Psoas muscle (tissue), 8 donors: ENCODE results near the gene ACSBG1. TPM values are rescaled to one million over a fixed set of nuclear protein-coding genes. Genes with fewer than 3 reads are reported as not detected.

Experiments
- ATAC-seq, 4 donors: fragments of 200-7000 bp; cut with Tn5 transposase; one replicate each; pipeline ENCODE4 v1.9.1; 2020; ENCODE audit warnings: moderate library complexity in 3 of 4, mild to moderate bottlenecking in 2 of 4
- DNase-seq, 2 donors: peaks; one replicate each; pipeline ENCODE4 v3.0.0-alpha.2; 2020
- H3K27ac ChIP-seq: fragments of 200-600 bp; one replicate; pipeline ENCODE4 v1.8.0; 2022
- H3K27me3 ChIP-seq, 3 donors: fragments of 200-600 bp in 1 of 3; one replicate each; pipeline versions ENCODE4 v1.6.1 to v1.8.0; 2013 to 2022; ENCODE audit warnings: low read length in 2 of 3, mild to moderate bottlenecking in 2 of 3, moderate library complexity in 1 of 3; ENCODE audit not compliant: insufficient read depth in 3 of 3
- H3K36me3 ChIP-seq, 2 donors: fragments of 200-600 bp in 1 of 2; one replicate each; pipeline versions ENCODE4 v1.6.1 to v1.8.0; 2013 to 2022; ENCODE audit warnings: low read depth in 1 of 2, mild to moderate bottlenecking in 1 of 2, moderate library complexity in 1 of 2; ENCODE audit not compliant: insufficient read depth in 1 of 2
- H3K4me1 ChIP-seq: fragments of 200-600 bp; one replicate; pipeline ENCODE4 v1.8.0; 2022
- H3K4me3 ChIP-seq: fragments of 200-600 bp; one replicate; pipeline ENCODE4 v1.8.0; 2022; ENCODE audit warnings: mild to moderate bottlenecking
- H3K9me3 ChIP-seq: fragments of 200-600 bp; one replicate; pipeline ENCODE4 v1.8.0; 2022
- CTCF ChIP-seq: fragments of 200-600 bp; IDR thresholded peaks from one replicate; pipeline ENCODE4 v1.8.0; 2022; ENCODE audit warnings: antibody characterized with exemption
- WGBS, 3 donors: extraction: QIAGEN DNeasy Blood & Tissue Kit; methylation state at CpG; one replicate each; pipeline versions ENCODE4 v1.1.6 to v1.1.7; 2013; 5-methylcytosine and 5-hydroxymethylcytosine counted together
- intact Hi-C, 2 donors: fragments of 100-400 bp; cut with DNase I; formaldehyde crosslinking; loops; one replicate each; pipeline versions ENCODE4 v1.11.0 to v1.14.2; 2022
- long read RNA-seq, 2 donors: library from polyadenylated mRNA; unstranded; transcript quantifications; one replicate each; pipeline ENCODE4 v2.0.0, GENCODE V29; 2021
- polyA plus RNA-seq, 3 donors: library from polyadenylated mRNA; stranded (reverse); fragments of 200-250 nt; gene quantifications; one replicate each; pipeline ENCODE4 v1.2.3, GENCODE V29; 2013
- total RNA-seq, 4 donors: library from RNA; stranded (reverse); fragmentation: NEBNext Ultra II Directional in 2 of 4; extraction: Animal tissue kit (Norgen Biotek cat#: 25700) in 2 of 4; gene quantifications; one replicate each; pipeline versions ENCODE4 v1.2.1 to v1.2.4, GENCODE V29; 2021 to 2023
- donor health status: healthy with polysubstance abuse.
- donor health status: DM: no; HTN: no; CAD: no; lungs with moderate emphysema.
- donor health status: Bipolar disorder and iron deficiency.
- donor health status: healthy.
- donor health status: DM: yes; HTN: yes; CAD: no.
- donor health status: DM: no; HTN: no; CAD: no.
- donor health status: DM: no; HTN: no; CAD: no.
- donor health status: DM: yes; HTN: yes; CAD: no.

ACSBG1 gene
- total RNA-seq (under 1 TPM in 1 of 4 donors, not detected in 3; 0.12 TPM), polyA plus RNA-seq (under 1 TPM; 0.43 to 0.64 (median 0.59) TPM)
- long read RNA-seq, donor 1 = 0 reads
- long read RNA-seq, donor 2, partial matches to known transcripts = 0 of 1 reads
- long read RNA-seq, donor 2, other reads (novel, unspliced or antisense) = 1 of 1 reads

- no peaks in the 10 kb centered on the region for H3K27me3 ChIP-seq
- no peak within 1 kb of the TSS for H3K4me3 ChIP-seq
- no peak within 1 kb of the TSS for H3K27ac ChIP-seq
- intact Hi-C loops = loop anchor here in 1 of 2 donors (5.0 kb wide), 1 partner anchor 112 kb away; no protein-coding TSS in a partner anchor
- no peak for DNase-seq
- 68 to 84% (median 79%) methylated on average over 6 of the region's 6 CpGs for WGBS, 3 donors
- H3K4me1 ChIP-seq = no peaks in the 10 kb centered on the region
- no peak for TF ChIP-seq CTCF
- no peak for ATAC-seq
- no peaks in the 10 kb centered on the region for H3K36me3 ChIP-seq
- no peaks in the 10 kb centered on the region for H3K9me3 ChIP-seq
Observed at GRCh38 chr15:78234515-78235040, at the start of gene ACSBG1. TSS of gene ACSBG1 (minus strand) at chr15:78234565. CDS start at chr15:78234501, 64 bp downstream.

- Histone ChIP-seq H3K9me3 (no peaks in the 10 kb centered on the region), H3K27ac (no peak overlapping the region), H3K4me1 (no peaks in the 10 kb centered on the region), H3K27me3 (no peaks in the 10 kb centered on the region), H3K36me3 (peaks cover 12 to 100% of the 10 kb centered on the region in 2 donors), H3K4me3 (no peak overlapping the region)
- ATAC-seq = no peak
- intact Hi-C loops = no loop called here
- 65 to 83% (median 66%) methylated on average over 2 of the region's 2 CpGs for WGBS, 3 donors
- no peak for TF ChIP-seq CTCF
- no peak for DNase-seq
Observed at GRCh38 chr15:78282324-78282723, 48.0 kb upstream of the ACSBG1 start.

GRCh38 chr15:78280319-78281072 lies 46.1 kb upstream of the ACSBG1 start:
- Histone ChIP-seq H3K4me3 (no peak overlapping the region), H3K9me3 (no peaks in the 10 kb centered on the region), H3K27ac (no peak overlapping the region), H3K4me1 (no peaks in the 10 kb centered on the region), H3K27me3 (no peaks in the 10 kb centered on the region), H3K36me3 (peaks cover 12 to 99% of the 10 kb centered on the region in 2 donors)
- intact Hi-C loops = no loop called here
- 83 to 92% (median 88%) methylated on average over 13 of the region's 13 CpGs for WGBS, 3 donors
- no peak for DNase-seq
- no peak for ATAC-seq
- TF ChIP-seq CTCF = no peak

- Histone ChIP-seq H3K4me3 (no peak overlapping the region), H3K4me1 (no peaks in the 10 kb centered on the region), H3K27me3 (no peaks in the 10 kb centered on the region), H3K9me3 (no peaks in the 10 kb centered on the region), H3K36me3 (peaks cover 15 to 96% of the 10 kb centered on the region in 2 donors), H3K27ac (peak overlapping the region; percentile 30)
- intact Hi-C loops = no loop called here
- ATAC-seq (peak in 1 of 4 donors; percentile 21), DNase-seq (no peak)
- no peak for TF ChIP-seq CTCF
- WGBS, 3 donors = 80 to 85% (median 81%) methylated on average over 6 of the region's 6 CpGs
Observed at GRCh38 chr15:78276064-78276943, 41.9 kb upstream of the ACSBG1 start.
